Subcutaneous adipose tissue (tissue), 4 donors: ENCODE results near the gene TMED9. TPM values are rescaled to one million over a fixed set of nuclear protein-coding genes. Genes with fewer than 3 reads are reported as not detected.

Experiments
- CTCF ChIP-seq: fragments of 450-650 bp; IDR thresholded peaks from one replicate; pipeline ENCODE4 v1.5.1; 2016; ENCODE audit warnings: low read depth, mild to moderate bottlenecking, control low read depth, antibody characterized with exemption, moderate library complexity
- total RNA-seq, 4 donors: library from RNA; depleted of rRNA; stranded (reverse); fragments of >200 nt; gene quantifications; one replicate each; pipeline ENCODE4 v1.1.0, GENCODE V29; 2016

Gene TMED9
- total RNA-seq, 4 donors from 2014 or later = 51.1 to 102 (median 73.6) TPM

- no peak for TF ChIP-seq CTCF
Measured at GRCh38 chr5:177603631-177604030, 11.6 kb downstream of the TMED9 start.

GRCh38 chr5:177604116-177604521 lies 12.1 kb downstream of the TMED9 start:
- TF ChIP-seq CTCF = no peak

GRCh38 chr5:177604656-177605055 lies 12.7 kb downstream of the TMED9 start:
- no peak for TF ChIP-seq CTCF

- TF ChIP-seq CTCF = no peak
Measured at GRCh38 chr5:177605078-177605477, 13.1 kb downstream of the TMED9 start.

- no peak for TF ChIP-seq CTCF
Measured at GRCh38 chr5:177605667-177606066, 13.7 kb downstream of the TMED9 start.

GRCh38 chr5:177606071-177607051 lies 14.4 kb downstream of the TMED9 start:
- TF ChIP-seq CTCF = no peak

GRCh38 chr5:177607115-177607451 lies 15.1 kb downstream of the TMED9 start:
- no peak for TF ChIP-seq CTCF
